PFSK-1 (cell line): ENCODE data around the gene CCIN.

Experiments
- FOXP2 ChIP-seq: optimal IDR thresholded peaks from 2 replicates; pipeline ENCODE3; 2011; ENCODE audit warnings: borderline replicate concordance, control low read depth, inconsistent platforms; ENCODE audit not compliant: insufficient read depth; ENCODE audit errors: extremely low read length, extremely low read depth
- POLR2AphosphoS5 ChIP-seq: IDR thresholded peaks from 2 replicates; pipeline ENCODE4 v1.6.1; 2012; ENCODE audit warnings: low read depth, mild to moderate bottlenecking, control low read depth, low read length, moderate library complexity
- REST ChIP-seq, 2 experiments: IDR thresholded peaks; 2 replicates each; pipeline versions ENCODE4 v1.6.1 to v1.8.0; 2011 to 2012; ENCODE audit warnings: low read depth in 2 of 2, low read length in 2 of 2, control low read depth in 1 of 2, inconsistent platforms in 1 of 2, mild to moderate bottlenecking in 1 of 2, moderate library complexity in 1 of 2; ENCODE audit not compliant: insufficient read depth in 1 of 2
- SIN3A ChIP-seq: IDR thresholded peaks from 2 replicates; pipeline ENCODE4 v1.6.1; 2012; ENCODE audit warnings: mild to moderate bottlenecking, low read length, moderate library complexity, borderline replicate concordance; ENCODE audit not compliant: insufficient read depth
- TAF1 ChIP-seq: IDR thresholded peaks from 2 replicates; pipeline ENCODE4 v1.6.1; 2012; ENCODE audit warnings: low read length, control low read depth, borderline replicate concordance; ENCODE audit not compliant: insufficient read depth

CCIN gene

GRCh38 chr9:36207016-36207415 lies 37.8 kb downstream of the CCIN start:
- TF ChIP-seq FOXP2 (no peak), REST (IDR thresholded peaks at IDR 0.05; ENCODE audit: insufficient read depth in 1 of 2, low read depth in 2 of 2, low read length in 2 of 2) (no peak), POLR2AphosphoS5 (no peak), SIN3A (no peak), TAF1 (no peak)

GRCh38 chr9:36207546-36208012 lies 38.4 kb downstream of the CCIN start:
- TF ChIP-seq SIN3A (no peak), POLR2AphosphoS5 (no peak), FOXP2 (no peak), TAF1 (no peak), REST (IDR thresholded peaks at IDR 0.05; ENCODE audit: insufficient read depth in 1 of 2, low read depth in 2 of 2, low read length in 2 of 2) (no peak)

- TF ChIP-seq REST (IDR thresholded peaks at IDR 0.05; ENCODE audit: insufficient read depth in 1 of 2, low read depth in 2 of 2, low read length in 2 of 2) (no peak), SIN3A (no peak), FOXP2 (no peak), TAF1 (no peak), POLR2AphosphoS5 (no peak)
These were observed 39.5 kb downstream of the CCIN start for GRCh38 chr9:36208521-36209253.

- TF ChIP-seq POLR2AphosphoS5 (no peak), REST (IDR thresholded peaks at IDR 0.05; ENCODE audit: insufficient read depth in 1 of 2, low read depth in 2 of 2, low read length in 2 of 2) (no peak), FOXP2 (no peak), SIN3A (no peak), TAF1 (no peak)
These were observed 41.5 kb downstream of the CCIN start for GRCh38 chr9:36210722-36211121.

- TF ChIP-seq FOXP2 (no peak), POLR2AphosphoS5 (no peak), SIN3A (no peak), REST (IDR thresholded peaks at IDR 0.05; ENCODE audit: insufficient read depth in 1 of 2, low read depth in 2 of 2, low read length in 2 of 2) (no peak), TAF1 (no peak)
These were observed 42.3 kb downstream of the CCIN start for GRCh38 chr9:36211510-36211909.
